ENCODE measurements around the gene GAS2L3.

GRCh38 chr12:100557357-100557756 is 16.1 kb upstream of the GAS2L3 start:
- TF ChIP-seq EZH2 (IDR thresholded peaks at IDR 0.05; ENCODE audit: insufficient read depth, low read length), result no peak
- no peak for TF ChIP-seq CTCF (IDR thresholded peaks at IDR 0.05; ENCODE audit: insufficient read depth, low read depth, low read length)
